HEK293T (cell line): ENCODE measurements around the gene TCERG1L.

ENCODE experiments used
- CTCF ChIA-PET: fragments of 350-600 bp; formaldehyde crosslinking; extraction: SDS; loops from one replicate; lab custom pipeline; 2021; ENCODE audit warnings: antibody characterized with exemption, inconsistent platforms; lab: Yijun Ruan, JAX
- POLR2A ChIA-PET: fragments of 350-600 bp; formaldehyde crosslinking; extraction: SDS; loops from one replicate; lab custom pipeline; 2020; ENCODE audit warnings: antibody characterized with exemption, inconsistent platforms; lab: Yijun Ruan, JAX
- DNase-seq: peaks from one replicate; pipeline ENCODE4 v3.0.0; 2012; ENCODE audit warnings: mixed read lengths; ENCODE audit errors: extremely low spot score
- ARNT ChIP-seq: fragments of 450-650 bp; IDR thresholded peaks from 2 replicates; pipeline ENCODE4 v1.6.1; 2017; ENCODE audit warnings: mild to moderate bottlenecking
- BHLHE40 ChIP-seq: fragments of 450-650 bp; IDR thresholded peaks from 2 replicates; pipeline ENCODE4 v1.6.1; 2016; ENCODE audit warnings: mild to moderate bottlenecking, moderate library complexity, borderline replicate concordance
- CTBP1 ChIP-seq: fragments of 450-650 bp; IDR thresholded peaks from 2 replicates; pipeline ENCODE4 v1.6.1; 2016; ENCODE audit warnings: borderline replicate concordance
- ELF4 ChIP-seq: fragments of 450-650 bp; IDR thresholded peaks from 2 replicates; pipeline ENCODE4 v1.6.1; 2017; ENCODE audit warnings: antibody characterized with exemption
- FOXA1 ChIP-seq: fragments of 450-650 bp; IDR thresholded peaks from 2 replicates; pipeline ENCODE4 v1.6.1; 2016; ENCODE audit warnings: mild to moderate bottlenecking
- FOXK2 ChIP-seq: fragments of 450-650 bp; IDR thresholded peaks from 2 replicates; pipeline ENCODE4 v1.6.1; 2016; ENCODE audit warnings: mild to moderate bottlenecking
- FOXM1 ChIP-seq: fragments of 450-650 bp; IDR thresholded peaks from 2 replicates; pipeline ENCODE4 v1.6.1; 2017; ENCODE audit warnings: mild to moderate bottlenecking, borderline replicate concordance
- HDGF ChIP-seq: fragments of 450-650 bp; IDR thresholded peaks from 2 replicates; pipeline ENCODE4 v1.6.1; 2017; ENCODE audit warnings: antibody characterized with exemption, borderline replicate concordance
- L3MBTL2 ChIP-seq: fragments of 450-650 bp; conservative IDR thresholded peaks from 2 replicates; pipeline ENCODE4 v1.6.1; 2016; ENCODE audit warnings: mild to moderate bottlenecking
- LEF1 ChIP-seq: fragments of 450-650 bp; IDR thresholded peaks from 2 replicates; pipeline ENCODE4 v1.6.1; 2017; ENCODE audit warnings: mild to moderate bottlenecking, borderline replicate concordance
- NFRKB ChIP-seq: fragments of 450-650 bp; IDR thresholded peaks from 2 replicates; pipeline ENCODE4 v1.6.1; 2016; ENCODE audit warnings: mild to moderate bottlenecking, moderate library complexity
- SP1 ChIP-seq: fragments of 450-650 bp; IDR thresholded peaks from 2 replicates; pipeline ENCODE4 v1.6.1; 2017
- SUZ12 ChIP-seq: fragments of 450-650 bp; IDR thresholded peaks from 2 replicates; pipeline ENCODE4 v1.6.1; 2016; ENCODE audit warnings: mild to moderate bottlenecking
- TARDBP ChIP-seq: fragments of 450-650 bp; IDR thresholded peaks from 2 replicates; pipeline ENCODE4 v1.6.1; 2016
- ZNF384 ChIP-seq: fragments of 450-650 bp; IDR thresholded peaks from 2 replicates; pipeline ENCODE4 v1.6.1; 2016
- TF ChIP-seq, protein P1 (sequence below): fragments of 450-650 bp; IDR thresholded peaks from 2 replicates; pipeline ENCODE4 v1.6.1; 2016

Gene TCERG1L

DNA sequence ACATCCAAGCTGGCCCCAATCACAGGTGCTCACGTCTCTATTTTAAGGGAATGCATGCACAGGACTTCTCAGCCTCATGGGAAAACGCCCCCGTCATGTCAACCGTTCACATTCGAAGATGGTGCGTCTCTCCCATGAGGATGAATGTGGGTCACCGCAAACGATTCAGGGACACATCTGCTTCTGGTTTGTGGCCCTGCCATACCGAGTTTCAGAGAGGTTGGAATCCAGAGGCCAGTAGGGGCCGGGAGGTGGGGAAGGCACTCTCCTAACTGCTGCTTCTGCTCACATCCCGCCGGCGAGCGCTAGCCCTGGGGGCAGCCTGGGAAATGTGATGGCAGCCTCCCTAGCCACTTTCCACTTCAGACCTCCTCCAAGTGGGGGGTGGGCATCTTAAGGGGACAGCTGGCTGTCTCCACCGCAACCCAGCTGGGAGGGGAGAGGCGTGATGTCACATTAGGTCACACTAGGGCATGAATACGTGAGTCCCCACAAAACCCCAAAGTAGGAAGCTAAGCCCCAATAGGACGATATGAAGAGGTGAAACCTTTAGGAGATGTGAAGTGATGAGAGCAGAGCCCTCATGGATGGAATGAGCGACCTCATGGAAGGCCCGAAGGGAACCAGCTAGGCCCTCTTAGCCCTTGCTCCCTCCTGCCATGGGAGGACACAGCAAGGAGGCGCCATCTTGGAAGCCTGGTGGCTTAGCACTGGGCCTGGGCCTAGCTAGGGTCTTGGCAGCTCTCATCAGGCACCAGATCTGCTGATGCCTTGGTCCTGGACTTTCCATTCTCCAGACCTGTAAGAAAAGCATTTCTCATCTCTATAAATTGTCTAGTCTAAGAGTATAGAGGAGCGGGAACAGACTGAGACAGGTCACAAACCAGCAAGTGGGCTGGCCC lies 107.8 kb downstream of the TCERG1L start:
- ChIA-PET CTCF (no interaction called here), POLR2A (no interaction called here)
- TF ChIP-seq, protein P1, sequence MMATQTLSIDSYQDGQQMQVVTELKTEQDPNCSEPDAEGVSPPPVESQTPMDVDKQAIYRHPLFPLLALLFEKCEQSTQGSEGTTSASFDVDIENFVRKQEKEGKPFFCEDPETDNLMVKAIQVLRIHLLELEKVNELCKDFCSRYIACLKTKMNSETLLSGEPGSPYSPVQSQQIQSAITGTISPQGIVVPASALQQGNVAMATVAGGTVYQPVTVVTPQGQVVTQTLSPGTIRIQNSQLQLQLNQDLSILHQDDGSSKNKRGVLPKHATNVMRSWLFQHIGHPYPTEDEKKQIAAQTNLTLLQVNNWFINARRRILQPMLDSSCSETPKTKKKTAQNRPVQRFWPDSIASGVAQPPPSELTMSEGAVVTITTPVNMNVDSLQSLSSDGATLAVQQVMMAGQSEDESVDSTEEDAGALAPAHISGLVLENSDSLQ, result no peak
- TF ChIP-seq ZNF384 (no peak), ELF4 (no peak), SUZ12 (no peak), FOXK2 (no peak), ARNT (no peak), NFRKB (no peak), FOXA1 (no peak)
- DNase-seq, result no peak

DNA sequence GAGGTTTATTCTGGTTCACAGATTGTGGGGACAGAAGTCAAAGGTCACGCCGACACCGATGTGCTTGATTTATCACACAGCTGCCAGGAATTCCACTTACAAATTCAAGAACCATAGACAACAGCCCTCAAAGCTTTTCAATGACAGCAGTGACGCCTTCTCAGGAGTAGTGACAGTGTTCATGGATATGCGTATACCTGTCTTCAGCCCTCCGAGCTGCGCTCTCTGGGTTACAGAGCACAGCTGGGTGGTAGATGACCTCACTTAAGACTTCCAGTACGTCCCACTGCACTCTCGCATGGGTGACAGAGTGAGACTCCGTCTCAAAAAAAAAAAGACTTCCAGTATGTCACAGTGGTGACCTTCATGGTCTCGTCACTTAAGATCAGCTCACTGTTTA lies 108.5 kb downstream of the TCERG1L start:
- POLR2A ChIA-PET, result no interaction called here
- TF ChIP-seq BHLHE40 (no peak), HDGF (no peak), SUZ12 (no peak), CTBP1 (no peak), LEF1 (no peak), NFRKB (no peak), ARNT (no peak), SP1 (no peak), ELF4 (no peak), ZNF384 (no peak), FOXA1 (no peak), FOXM1 (no peak), FOXK2 (no peak), TARDBP (no peak), L3MBTL2 (no peak)
- TF ChIP-seq, protein P1, result no peak
- CTCF ChIA-PET, result no interaction called here
- DNase-seq, result no peak

DNA sequence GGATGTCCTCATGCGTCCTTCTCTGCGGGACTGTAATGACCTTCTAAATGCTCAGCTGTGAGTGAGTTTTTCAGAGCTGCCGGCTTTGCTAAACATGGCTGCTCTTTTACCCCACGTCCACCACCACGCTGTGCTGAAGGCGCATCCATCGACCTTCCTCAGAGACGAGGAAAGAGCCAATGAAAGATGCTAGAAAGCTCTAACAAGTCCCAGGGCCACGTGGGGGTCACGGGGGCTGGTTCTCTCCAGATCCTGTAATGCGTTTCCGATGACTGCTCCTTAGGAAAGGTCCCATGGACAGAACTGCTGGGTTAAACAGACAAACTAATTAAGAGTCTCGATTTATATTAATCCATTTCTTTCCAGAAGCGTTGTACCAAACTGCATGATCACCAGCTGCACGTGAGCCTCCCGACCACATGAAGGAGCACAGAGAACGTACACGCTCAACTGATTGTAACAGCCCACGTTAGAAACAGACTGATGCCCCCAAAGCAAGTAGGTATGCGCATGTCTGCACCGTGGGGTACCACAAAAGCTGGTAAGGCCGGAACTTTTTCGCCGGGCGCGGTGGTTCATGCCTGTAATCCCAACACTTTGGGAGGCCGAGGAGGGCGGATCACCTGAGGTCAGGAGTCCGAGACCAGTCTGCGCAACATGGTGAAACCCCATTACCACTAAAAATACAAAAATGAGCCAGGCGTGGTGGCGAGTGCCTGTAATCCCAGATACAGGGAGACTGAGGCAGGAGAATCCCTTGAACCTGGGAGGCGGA lies 109.6 kb downstream of the TCERG1L start:
- ChIA-PET POLR2A (no interaction called here), CTCF (no interaction called here)
- DNase-seq, result no peak
- TF ChIP-seq SUZ12 (no peak), CTBP1 (no peak), ARNT (no peak)

DNA sequence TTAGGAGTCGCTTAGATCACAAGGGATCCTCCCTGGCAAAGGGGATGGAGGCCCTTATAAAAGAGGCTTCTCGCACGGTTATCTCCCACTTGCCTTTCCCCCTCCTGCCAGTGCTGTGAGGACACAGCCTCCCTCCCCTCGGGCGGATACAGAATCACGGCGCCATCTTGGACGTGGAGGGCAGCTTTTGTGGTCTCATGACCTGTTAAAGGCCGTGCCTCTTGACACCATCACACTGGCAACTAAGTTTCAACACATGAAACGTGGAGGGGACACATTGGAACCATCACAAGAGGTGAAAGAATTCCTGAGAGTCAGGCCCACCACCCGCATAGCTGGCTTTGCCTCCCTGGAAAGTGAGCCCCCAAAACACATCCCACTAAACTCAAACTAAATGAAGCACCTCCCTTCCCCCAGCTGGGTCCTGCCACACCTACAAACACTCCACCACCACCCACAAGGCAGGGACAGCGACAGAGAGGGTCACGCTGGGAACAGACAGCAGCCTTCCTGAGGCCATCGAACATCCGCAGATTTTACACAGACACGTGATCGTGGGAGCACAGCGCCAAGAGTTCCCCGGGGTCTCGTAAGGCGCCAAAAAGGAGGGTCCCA lies 110.6 kb downstream of the TCERG1L start:
- no peak for DNase-seq
- no peak for TF ChIP-seq LEF1
- TF ChIP-seq FOXM1, result no peak
- no peak for TF ChIP-seq ZNF384
- TF ChIP-seq FOXK2, result no peak
- CTCF ChIA-PET, result no interaction called here
- POLR2A ChIA-PET, result no interaction called here

DNA sequence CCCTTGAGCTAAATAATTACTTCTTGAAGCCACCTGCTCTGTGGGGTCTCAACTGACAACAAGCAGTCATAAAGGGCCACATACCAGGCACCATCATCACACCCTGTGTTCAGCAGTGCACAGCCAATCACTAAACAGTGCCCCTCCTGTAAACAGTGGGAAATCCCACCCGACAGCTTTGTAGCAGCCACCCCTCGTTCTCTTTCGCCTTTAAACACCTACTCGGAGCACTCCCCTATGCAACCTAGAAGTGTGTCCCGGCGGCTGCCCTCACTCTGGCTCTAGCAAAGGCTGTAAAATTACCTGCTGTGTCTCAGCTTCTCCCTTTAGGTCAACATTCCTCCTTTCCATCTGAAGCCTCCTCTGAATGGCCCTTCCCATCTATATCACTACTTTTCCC lies 111.9 kb downstream of the TCERG1L start:
- CTCF ChIA-PET, result no interaction called here
- POLR2A ChIA-PET, result no interaction called here
- TF ChIP-seq L3MBTL2 (no peak), LEF1 (no peak), FOXA1 (no peak), BHLHE40 (no peak), ZNF384 (no peak), SUZ12 (no peak)
- no peak for DNase-seq

DNA sequence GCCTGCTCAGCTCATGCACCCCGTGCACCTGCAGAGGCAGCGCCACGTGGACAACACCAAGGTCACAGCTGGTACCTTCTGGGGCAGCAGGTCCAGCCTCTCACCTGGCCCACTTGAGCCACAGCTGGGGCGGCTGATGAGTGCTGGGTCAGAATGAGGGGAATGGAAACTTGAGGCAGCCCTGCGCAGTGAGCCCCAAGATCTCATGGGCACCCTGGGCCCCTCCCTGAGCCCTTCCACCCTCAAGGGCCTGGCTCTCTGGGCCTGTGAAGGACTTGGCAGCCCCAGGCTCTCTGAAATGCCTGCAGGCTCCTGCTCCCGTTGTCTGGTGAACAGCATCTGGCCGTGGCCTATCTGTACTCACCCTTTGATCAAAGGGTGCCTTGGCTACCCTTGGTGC lies 112.7 kb downstream of the TCERG1L start:
- CTCF ChIA-PET, result no interaction called here
- POLR2A ChIA-PET, result no interaction called here
- TF ChIP-seq BHLHE40 (no peak), ARNT (no peak), CTBP1 (no peak), LEF1 (no peak), ZNF384 (no peak), TARDBP (no peak), SP1 (no peak), ELF4 (no peak), NFRKB (no peak), HDGF (no peak), SUZ12 (no peak), FOXM1 (no peak), FOXA1 (no peak), FOXK2 (no peak), L3MBTL2 (no peak)
- TF ChIP-seq, protein P1, result no peak
- no peak for DNase-seq
